Subcutaneous adipose tissue (tissue), 4 donors: ENCODE data around the gene SMURF1. TPM values are rescaled to one million over a fixed set of nuclear protein-coding genes. Genes with fewer than 3 reads are reported as not detected.

Source experiments
- CTCF ChIP-seq: fragments of 450-650 bp; IDR thresholded peaks from one replicate; pipeline ENCODE4 v1.5.1; 2016; ENCODE audit warnings: low read depth, mild to moderate bottlenecking, control low read depth, antibody characterized with exemption, moderate library complexity
- total RNA-seq, 4 donors: library from RNA; depleted of rRNA; stranded (reverse); fragments of >200 nt; gene quantifications; one replicate each; pipeline ENCODE4 v1.1.0, GENCODE V29; 2016

Gene SMURF1
- total RNA-seq, 4 donors from 2014 or later: 24.0 to 49.4 (median 25.2) TPM

GRCh38 chr7:99092064-99092720, 51.7 kb downstream of the SMURF1 start:
- no peak for TF ChIP-seq CTCF

DNA sequence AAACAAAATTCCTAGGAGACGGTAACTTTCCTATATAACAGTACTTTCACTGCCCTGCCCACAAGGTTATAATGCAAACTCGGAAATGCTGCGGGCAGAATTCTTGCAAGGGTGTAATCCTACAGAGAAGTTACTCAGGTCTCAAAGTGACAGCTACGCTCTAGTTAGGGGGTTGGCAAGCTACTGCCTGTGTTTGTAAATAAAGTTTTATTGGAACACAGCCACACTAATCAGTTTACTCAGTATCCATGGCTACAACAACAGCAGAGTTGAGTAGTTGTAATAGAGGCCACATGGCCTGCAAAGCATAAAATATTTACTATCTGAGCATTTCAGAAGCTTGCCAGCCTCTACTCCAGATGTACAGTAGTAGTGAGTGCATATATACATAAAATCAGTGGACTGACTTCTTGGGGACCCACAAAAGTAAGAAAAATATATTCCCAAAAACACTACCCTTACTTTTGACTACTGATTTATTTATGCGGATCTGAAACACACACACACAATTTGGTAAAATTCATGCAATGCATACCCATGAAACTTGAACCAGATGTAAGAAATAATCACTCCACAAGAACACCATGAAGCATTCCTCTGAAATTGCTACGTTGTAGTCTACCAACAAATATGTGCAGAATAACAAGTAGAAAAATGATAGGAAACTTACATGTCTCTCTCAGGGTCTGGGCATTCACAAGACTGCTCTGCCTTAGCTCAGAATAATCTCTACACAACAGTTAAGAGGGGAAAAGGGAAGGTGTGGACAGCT, 53.0 kb downstream of the SMURF1 start:
- no peak for TF ChIP-seq CTCF

DNA sequence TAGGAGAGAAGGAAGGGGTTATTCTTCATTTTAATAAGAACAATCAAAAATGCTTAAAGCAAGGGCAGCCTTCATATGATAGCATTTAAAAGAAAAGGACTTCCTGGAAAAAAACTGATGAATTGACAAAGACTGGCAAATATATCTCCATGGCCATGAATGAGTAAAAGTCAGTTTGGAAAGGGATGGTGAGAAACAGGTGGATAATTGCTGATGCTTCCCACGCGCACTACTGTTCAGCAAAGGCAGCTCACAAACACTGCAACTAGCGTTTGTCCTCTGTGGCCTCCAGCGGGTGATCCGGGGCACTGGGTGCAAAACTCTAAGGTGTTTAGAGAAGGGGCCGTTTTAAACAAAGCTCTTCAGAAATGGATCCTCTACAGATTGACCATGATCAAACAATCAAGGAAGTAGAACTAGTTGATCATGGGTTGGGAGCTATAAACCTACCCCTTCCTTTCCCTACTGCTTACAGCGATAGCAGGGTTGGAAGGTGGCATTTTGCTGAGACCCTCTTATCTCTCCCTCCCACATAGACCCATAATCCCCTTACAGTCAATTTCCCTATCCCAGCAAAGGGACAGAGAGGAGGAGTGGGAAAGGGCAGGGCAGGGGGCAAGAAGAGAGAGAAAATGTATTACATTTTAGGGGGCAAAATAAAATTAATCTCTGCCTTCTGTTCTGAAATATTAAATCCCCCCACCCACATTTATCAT, 53.8 kb downstream of the SMURF1 start:
- no peak for TF ChIP-seq CTCF

GRCh38 chr7:99086944-99087343, 57.0 kb downstream of the SMURF1 start:
- TF ChIP-seq CTCF: no peak

GRCh38 chr7:99086532-99086931, 57.4 kb downstream of the SMURF1 start:
- no peak for TF ChIP-seq CTCF

DNA sequence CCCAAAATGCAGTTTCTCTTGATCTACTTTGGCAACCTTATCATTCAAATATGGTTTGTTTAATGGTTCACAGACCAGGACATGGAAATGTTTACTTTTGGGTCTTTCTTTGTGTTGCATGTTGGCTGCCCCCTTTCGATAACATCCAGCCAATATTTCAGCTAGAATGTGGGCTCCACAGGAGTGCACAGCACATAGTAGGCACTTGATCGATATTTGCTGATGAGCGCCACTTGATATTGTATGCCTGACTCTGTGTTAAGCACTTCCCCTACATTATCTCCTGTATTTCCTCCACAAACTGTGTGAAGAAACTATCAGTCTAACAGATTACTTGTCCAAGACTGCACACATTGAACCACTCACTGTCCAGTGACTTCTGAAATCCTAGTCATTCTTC, 60.2 kb downstream of the SMURF1 start:
- no peak for TF ChIP-seq CTCF

DNA sequence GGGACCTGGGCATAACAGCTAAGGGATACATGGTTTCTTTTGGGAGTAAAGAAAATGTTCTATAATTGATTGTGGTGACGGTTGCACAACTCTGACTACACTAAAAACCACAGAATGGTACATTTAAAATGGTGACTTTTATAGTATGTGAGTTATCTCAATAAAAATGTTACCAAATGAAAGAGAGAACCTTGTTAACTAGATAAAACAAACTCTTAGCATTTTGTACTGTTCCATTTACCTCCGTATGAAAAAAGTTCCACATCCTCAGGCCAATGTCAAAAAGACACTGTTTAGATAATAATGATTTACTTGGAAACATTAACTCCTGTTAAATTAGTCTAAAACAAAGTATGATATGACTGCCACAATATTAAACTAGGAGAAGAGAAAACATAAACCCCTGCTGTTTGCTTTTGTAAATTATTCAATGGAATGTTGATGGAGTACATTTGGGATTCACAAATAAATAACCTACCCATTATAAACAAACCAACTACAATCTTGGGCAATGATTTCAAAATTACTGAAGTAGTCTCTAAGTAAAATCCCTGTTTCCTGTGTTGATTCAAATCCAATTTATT, 60.7 kb downstream of the SMURF1 start:
- TF ChIP-seq CTCF: no peak
